ENCODE measurements around the gene ZAP70. TPM values are rescaled to one million over a fixed set of nuclear protein-coding genes. Genes with fewer than 3 reads are reported as not detected.

Gene ZAP70
- total and polyA plus RNA-seq, 10 of the 15 experiments (the other 5 are each of a cell fraction or from before 2014, with no cell fraction given): 0.18 to 2.9 (median 1.2) TPM; not detected in 1

GRCh38 chr2:97663626-97663961 is 49.8 kb upstream of the ZAP70 start:
- Histone ChIP-seq H3K36me3 (ENCODE audit: control insufficient read depth in 2 of 2, insufficient read depth in 2 of 2, low read length in 1 of 2) (peaks cover 0 to 3% of the 10 kb centered on the region in 2 experiments; a peak in 1 of 4 replicates), H3K9me3 (replicated peaks; ENCODE audit: control insufficient read depth, insufficient read depth, low read length) (no peaks in the 10 kb centered on the region), H3K79me2 (ENCODE audit: control insufficient read depth, insufficient read depth, low read length) (peaks cover 32% of the 10 kb centered on the region), H4K20me1 (ENCODE audit: control insufficient read depth, insufficient read depth) (peaks cover 2% of the 10 kb centered on the region; the same call in 1 of the 2 replicates), H3K27me3 (replicated peaks in 1 of 2; ENCODE audit: control insufficient read depth in 2 of 2, insufficient read depth in 2 of 2, low read length in 1 of 2) (no peaks in the 10 kb centered on the region), H3K27ac (ENCODE audit: control insufficient read depth, insufficient read depth) (peak overlapping the region; percentile 96), H2AFZ (ENCODE audit: control insufficient read depth, low read depth, low read length) (peak overlapping the region; percentile 70), H3K4me3 (peak overlapping the region; percentile 98), H3K9ac (ENCODE audit: control insufficient read depth, insufficient read depth, low read length) (peak overlapping the region; percentile 96), H3K4me1 (ENCODE audit: control insufficient read depth, insufficient read depth, low read length) (no peaks in the 10 kb centered on the region; the same call in 1 of the 2 replicates), H3K4me2 (ENCODE audit: control insufficient read depth, insufficient read depth) (peak overlapping the region; percentile 90; the same call in 1 of the 2 replicates)
- intact Hi-C loops (cut with micrococcal nuclease; ENCODE audit: unreplicated experiment): loop anchor here (2.0 kb wide), 2 partner anchors 17 to 73 kb away; partner anchors contain the start of gene COX5B
- ATAC-seq: no peak
- in situ Hi-C loops (cut with MboI): loop anchor here (10.0 kb wide), 1 partner anchor 1599 kb away; no protein-coding TSS in a partner anchor
- no TSS peak for BruUV-seq (replicated peaks)
- POLR2A ChIA-PET: interaction anchor here (0.8 to 7.5 kb wide), 10 partner anchors 9 to 804 kb away, joined by 3 to 132 read pairs (median 6); partner anchors contain the start of gene COX5B
- no peak for DNase-seq (ENCODE audit: low read depth, low spot score)
- WGBS (ENCODE audit: insufficient coverage, insufficient replicate concordance, low lambda C conversion rate, missing lambda C conversion rate): 2% methylated on average over 20 of the region's 46 CpGs
- CTCF ChIA-PET: interaction anchor here (0.5 to 6.0 kb wide), 10 partner anchors 9 to 73 kb away, joined by 3 to 114 read pairs (median 12); partner anchors contain the start of gene COX5B
- RAD21 ChIA-PET (ENCODE audit: unreplicated experiment): interaction anchor here (0.7 to 5.9 kb wide), 11 partner anchors 10 to 1598 kb away, joined by 3 to 76 read pairs (median 7); partner anchors contain the start of genes ANKRD36B and COX5B
- FAIRE-seq: no peak
- SMC1A ChIA-PET (ENCODE audit: uncharacterized antibody, unreplicated experiment): interaction anchor here (1.3 to 5.6 kb wide), 8 partner anchors 10 to 73 kb away, joined by 7 to 81 read pairs (median 16); partner anchors contain the start of genes ANKRD36B and COX5B
- TF ChIP-seq CBX3 (IDR thresholded peaks at IDR 0.05; ENCODE audit: borderline replicate concordance, low read depth) (no peak), YY1 (IDR thresholded peaks at IDR 0.05; ENCODE audit: low read depth, low read length) (0 out of 2 replicates have a peak, but pooled peaks have one; percentile 27), ZNF217 (IDR thresholded peaks at IDR 0.05) (0 out of 2 replicates have a peak, but pooled peaks have one; percentile 32), IKZF2 (IDR thresholded peaks at IDR 0.05) (no peak), RELA (IDR thresholded peaks at IDR 0.05; ENCODE audit: borderline replicate concordance, partially characterized antibody) (no peak), GATAD2B (conservative IDR thresholded peaks at IDR 0.05; ENCODE audit: low read depth) (peak; percentile 74), TCF7 (IDR thresholded peaks at IDR 0.05; ENCODE audit: borderline replicate concordance) (no peak), POLR2AphosphoS5 (IDR thresholded peaks at IDR 0.05; ENCODE audit: low read length) (0 out of 2 replicates have a peak, but pooled peaks have one; percentile 12), CBFB (IDR thresholded peaks at IDR 0.05; ENCODE audit: low read depth) (peak; percentile 9; the same call in 1 of the 2 replicates), HDAC6 (IDR thresholded peaks at IDR 0.05; ENCODE audit: unreplicated experiment) (no peak), ZNF274 (IDR thresholded peaks at IDR 0.05; ENCODE audit: insufficient read depth, insufficient read length) (no peak)
- TF ChIP-seq, protein P1, sequence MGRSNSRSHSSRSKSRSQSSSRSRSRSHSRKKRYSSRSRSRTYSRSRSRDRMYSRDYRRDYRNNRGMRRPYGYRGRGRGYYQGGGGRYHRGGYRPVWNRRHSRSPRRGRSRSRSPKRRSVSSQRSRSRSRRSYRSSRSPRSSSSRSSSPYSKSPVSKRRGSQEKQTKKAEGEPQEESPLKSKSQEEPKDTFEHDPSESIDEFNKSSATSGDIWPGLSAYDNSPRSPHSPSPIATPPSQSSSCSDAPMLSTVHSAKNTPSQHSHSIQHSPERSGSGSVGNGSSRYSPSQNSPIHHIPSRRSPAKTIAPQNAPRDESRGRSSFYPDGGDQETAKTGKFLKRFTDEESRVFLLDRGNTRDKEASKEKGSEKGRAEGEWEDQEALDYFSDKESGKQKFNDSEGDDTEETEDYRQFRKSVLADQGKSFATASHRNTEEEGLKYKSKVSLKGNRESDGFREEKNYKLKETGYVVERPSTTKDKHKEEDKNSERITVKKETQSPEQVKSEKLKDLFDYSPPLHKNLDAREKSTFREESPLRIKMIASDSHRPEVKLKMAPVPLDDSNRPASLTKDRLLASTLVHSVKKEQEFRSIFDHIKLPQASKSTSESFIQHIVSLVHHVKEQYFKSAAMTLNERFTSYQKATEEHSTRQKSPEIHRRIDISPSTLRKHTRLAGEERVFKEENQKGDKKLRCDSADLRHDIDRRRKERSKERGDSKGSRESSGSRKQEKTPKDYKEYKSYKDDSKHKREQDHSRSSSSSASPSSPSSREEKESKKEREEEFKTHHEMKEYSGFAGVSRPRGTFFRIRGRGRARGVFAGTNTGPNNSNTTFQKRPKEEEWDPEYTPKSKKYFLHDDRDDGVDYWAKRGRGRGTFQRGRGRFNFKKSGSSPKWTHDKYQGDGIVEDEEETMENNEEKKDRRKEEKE (IDR thresholded peaks at IDR 0.05): no peak
- TF ChIP-seq, protein P2, sequence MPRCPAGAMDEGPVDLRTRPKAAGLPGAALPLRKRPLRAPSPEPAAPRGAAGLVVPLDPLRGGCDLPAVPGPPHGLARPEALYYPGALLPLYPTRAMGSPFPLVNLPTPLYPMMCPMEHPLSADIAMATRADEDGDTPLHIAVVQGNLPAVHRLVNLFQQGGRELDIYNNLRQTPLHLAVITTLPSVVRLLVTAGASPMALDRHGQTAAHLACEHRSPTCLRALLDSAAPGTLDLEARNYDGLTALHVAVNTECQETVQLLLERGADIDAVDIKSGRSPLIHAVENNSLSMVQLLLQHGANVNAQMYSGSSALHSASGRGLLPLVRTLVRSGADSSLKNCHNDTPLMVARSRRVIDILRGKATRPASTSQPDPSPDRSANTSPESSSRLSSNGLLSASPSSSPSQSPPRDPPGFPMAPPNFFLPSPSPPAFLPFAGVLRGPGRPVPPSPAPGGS (IDR thresholded peaks at IDR 0.05; ENCODE audit: borderline replicate concordance, insufficient read depth, low read depth, low read length, poor library complexity, severe bottlenecking): no peak
- TF ChIP-seq, protein P3, sequence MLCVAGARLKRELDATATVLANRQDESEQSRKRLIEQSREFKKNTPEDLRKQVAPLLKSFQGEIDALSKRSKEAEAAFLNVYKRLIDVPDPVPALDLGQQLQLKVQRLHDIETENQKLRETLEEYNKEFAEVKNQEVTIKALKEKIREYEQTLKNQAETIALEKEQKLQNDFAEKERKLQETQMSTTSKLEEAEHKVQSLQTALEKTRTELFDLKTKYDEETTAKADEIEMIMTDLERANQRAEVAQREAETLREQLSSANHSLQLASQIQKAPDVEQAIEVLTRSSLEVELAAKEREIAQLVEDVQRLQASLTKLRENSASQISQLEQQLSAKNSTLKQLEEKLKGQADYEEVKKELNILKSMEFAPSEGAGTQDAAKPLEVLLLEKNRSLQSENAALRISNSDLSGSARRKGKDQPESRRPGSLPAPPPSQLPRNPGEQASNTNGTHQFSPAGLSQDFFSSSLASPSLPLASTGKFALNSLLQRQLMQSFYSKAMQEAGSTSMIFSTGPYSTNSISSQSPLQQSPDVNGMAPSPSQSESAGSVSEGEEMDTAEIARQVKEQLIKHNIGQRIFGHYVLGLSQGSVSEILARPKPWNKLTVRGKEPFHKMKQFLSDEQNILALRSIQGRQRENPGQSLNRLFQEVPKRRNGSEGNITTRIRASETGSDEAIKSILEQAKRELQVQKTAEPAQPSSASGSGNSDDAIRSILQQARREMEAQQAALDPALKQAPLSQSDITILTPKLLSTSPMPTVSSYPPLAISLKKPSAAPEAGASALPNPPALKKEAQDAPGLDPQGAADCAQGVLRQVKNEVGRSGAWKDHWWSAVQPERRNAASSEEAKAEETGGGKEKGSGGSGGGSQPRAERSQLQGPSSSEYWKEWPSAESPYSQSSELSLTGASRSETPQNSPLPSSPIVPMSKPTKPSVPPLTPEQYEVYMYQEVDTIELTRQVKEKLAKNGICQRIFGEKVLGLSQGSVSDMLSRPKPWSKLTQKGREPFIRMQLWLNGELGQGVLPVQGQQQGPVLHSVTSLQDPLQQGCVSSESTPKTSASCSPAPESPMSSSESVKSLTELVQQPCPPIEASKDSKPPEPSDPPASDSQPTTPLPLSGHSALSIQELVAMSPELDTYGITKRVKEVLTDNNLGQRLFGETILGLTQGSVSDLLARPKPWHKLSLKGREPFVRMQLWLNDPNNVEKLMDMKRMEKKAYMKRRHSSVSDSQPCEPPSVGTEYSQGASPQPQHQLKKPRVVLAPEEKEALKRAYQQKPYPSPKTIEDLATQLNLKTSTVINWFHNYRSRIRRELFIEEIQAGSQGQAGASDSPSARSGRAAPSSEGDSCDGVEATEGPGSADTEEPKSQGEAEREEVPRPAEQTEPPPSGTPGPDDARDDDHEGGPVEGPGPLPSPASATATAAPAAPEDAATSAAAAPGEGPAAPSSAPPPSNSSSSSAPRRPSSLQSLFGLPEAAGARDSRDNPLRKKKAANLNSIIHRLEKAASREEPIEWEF (IDR thresholded peaks at IDR 0.05; ENCODE audit: insufficient replicate concordance, low read depth, low read length): no peak
